GM18505 (cell line): ENCODE data around the gene SUCLG2.

Experiments used
- ATAC-seq: cut with Tn5 transposase; IDR thresholded peaks from one replicate; pipeline ENCODE4 v1.9.1; 2021; ENCODE audit not compliant: unreplicated experiment
- POLR2A ChIP-seq: IDR thresholded peaks from 4 replicates; pipeline ENCODE4 v1.6.1; 2011; ENCODE audit warnings: borderline replicate concordance; ENCODE audit not compliant: insufficient read depth, insufficient read length; ENCODE audit errors: extremely low read depth

Gene SUCLG2

GRCh38 chr3:67486883-67487282 lies 167.5 kb downstream of the SUCLG2 start:
- no peak for ATAC-seq
- no peak for TF ChIP-seq POLR2A

- no peak for TF ChIP-seq POLR2A
- ATAC-seq, result no peak
Observed at GRCh38 chr3:67484085-67484484, 170.3 kb downstream of the SUCLG2 start.

- TF ChIP-seq POLR2A, result no peak
- ATAC-seq, result no peak
Observed at GRCh38 chr3:67481126-67481525, 173.3 kb downstream of the SUCLG2 start.

GRCh38 chr3:67478423-67478822 lies 176.0 kb downstream of the SUCLG2 start:
- no peak for TF ChIP-seq POLR2A
- no peak for ATAC-seq

- no peak for ATAC-seq
- TF ChIP-seq POLR2A, result no peak
Observed at GRCh38 chr3:67474311-67474710, 180.1 kb downstream of the SUCLG2 start.

GRCh38 chr3:67472674-67473201 lies 181.7 kb downstream of the SUCLG2 start:
- no peak for TF ChIP-seq POLR2A

GRCh38 chr3:67470207-67470606 lies 184.2 kb downstream of the SUCLG2 start:
- ATAC-seq, result no peak
- no peak for TF ChIP-seq POLR2A

More at GRCh38 chr3:67472674-67473201, 181.7 kb downstream of the SUCLG2 start:
- no peak for ATAC-seq

- TF ChIP-seq POLR2A, result no peak
- no peak for ATAC-seq
Observed at GRCh38 chr3:67468511-67468910, 185.9 kb downstream of the SUCLG2 start.

GRCh38 chr3:67463656-67464055 lies 190.8 kb downstream of the SUCLG2 start:
- no peak for TF ChIP-seq POLR2A
- ATAC-seq, result no peak

- TF ChIP-seq POLR2A, result no peak
- ATAC-seq, result no peak
Observed at GRCh38 chr3:67462187-67462586, 192.2 kb downstream of the SUCLG2 start.

- no peak for TF ChIP-seq POLR2A
- no peak for ATAC-seq
Observed at GRCh38 chr3:67461667-67462142, 192.7 kb downstream of the SUCLG2 start.

GRCh38 chr3:67460841-67461510 lies 193.4 kb downstream of the SUCLG2 start:
- no peak for ATAC-seq
- no peak for TF ChIP-seq POLR2A

GRCh38 chr3:67459796-67460195 lies 194.6 kb downstream of the SUCLG2 start:
- no peak for TF ChIP-seq POLR2A
- ATAC-seq, result no peak

GRCh38 chr3:67458896-67459530 lies 195.4 kb downstream of the SUCLG2 start:
- TF ChIP-seq POLR2A, result no peak
- no peak for ATAC-seq
